CD4-positive, alpha-beta T cell (primary cell): ENCODE results near the gene IL22RA1. TPM values are rescaled to one million over a fixed set of nuclear protein-coding genes. Genes with fewer than 3 reads are reported as not detected.

Experiments
- ATAC-seq: fragments of 200-7000 bp; cut with Tn5 transposase; one replicate; pipeline ENCODE4 v1.10.0; 2022; ENCODE audit warnings: mild to moderate bottlenecking; ENCODE audit not compliant: poor library complexity
- CTCF ChIA-PET: fragments of 350-600 bp; sonication (Branson Sonifier 250); formaldehyde crosslinking; loops from one replicate; lab custom pipeline; 2021; ENCODE audit warnings: antibody characterized with exemption, inconsistent platforms; lab: Charles Lee
- POLR2A ChIA-PET: fragments of 350-600 bp; sonication (Branson Sonifier 250); formaldehyde crosslinking; loops from one replicate; lab custom pipeline; 2021; ENCODE audit warnings: antibody characterized with exemption, inconsistent platforms; lab: Charles Lee
- DNase-seq, 14 experiments: peaks; one replicate each; pipeline ENCODE4 v3.0.0-alpha.2; 2013 to 2020; ENCODE audit warnings: mixed read lengths in 2 of 14
- H3K27ac ChIP-seq, 2 donors: one replicate each; pipeline versions ENCODE4 v1.5.1 to v1.7.0; 2013; ENCODE audit warnings: low read length in 2 of 2, low read depth in 1 of 2, mild to moderate bottlenecking in 1 of 2
- H3K27me3 ChIP-seq, 2 experiments: 1 replicate in 1 of 2; 2 replicates in 1 of 2; pipeline versions ENCODE4 v1.6.1 to v1.7.0; 2013; ENCODE audit warnings: low read length in 2 of 2, control low read depth in 1 of 2, mild to moderate bottlenecking in 1 of 2, moderate library complexity in 1 of 2; ENCODE audit not compliant: insufficient read depth in 2 of 2, control insufficient read depth in 1 of 2
- H3K36me3 ChIP-seq: one replicate; pipeline ENCODE4 v1.6.1; 2013; ENCODE audit warnings: low read length, control low read depth; ENCODE audit not compliant: insufficient read depth
- H3K4me1 ChIP-seq: one replicate; pipeline ENCODE4 v1.6.1; 2013; ENCODE audit warnings: low read length, control low read depth; ENCODE audit not compliant: insufficient read depth
- H3K4me3 ChIP-seq: one replicate; pipeline ENCODE4 v1.5.1; 2013; ENCODE audit warnings: mild to moderate bottlenecking, low read length, moderate library complexity
- H3K9me3 ChIP-seq, 2 experiments: 1 replicate in 1 of 2; 2 replicates in 1 of 2; pipeline versions ENCODE4 v1.6.1 to v1.7.0; 2013; ENCODE audit warnings: low read length in 2 of 2, mild to moderate bottlenecking in 2 of 2, control low read depth in 1 of 2, moderate library complexity in 1 of 2; ENCODE audit not compliant: control insufficient read depth in 1 of 2, insufficient read depth in 1 of 2
- H3K27ac Mint-ChIP-seq: one replicate; pipeline ENCODE4 v1.8.0; 2020; ENCODE audit warnings: mixed read lengths
- H3K27me3 Mint-ChIP-seq: one replicate; pipeline ENCODE4 v1.8.0; 2021; ENCODE audit warnings: mixed read lengths
- H3K36me3 Mint-ChIP-seq: one replicate; pipeline ENCODE4 v1.8.0; 2021; ENCODE audit warnings: low read depth, mixed read lengths
- H3K4me1 Mint-ChIP-seq: one replicate; pipeline ENCODE4 v1.8.0; 2021; ENCODE audit warnings: low read depth, mixed read lengths
- H3K4me3 Mint-ChIP-seq: one replicate; pipeline ENCODE4 v1.8.0; 2020; ENCODE audit warnings: mild to moderate bottlenecking, mixed read lengths
- H3K9me3 Mint-ChIP-seq: one replicate; pipeline ENCODE4 v1.8.0; 2020; ENCODE audit warnings: mixed read lengths
- intact Hi-C, 2 experiments: fragments of 100-400 bp; cut with DNase I in 1 of 2; cut with micrococcal nuclease in 1 of 2; formaldehyde crosslinking; loops; one replicate each; pipeline versions ENCODE4 v1.15.1 to v1.9.0; 2023 to 2025; cut with DNase I, micrococcal nuclease
- total RNA-seq, 174 experiments: library from RNA in 2 of 174; stranded (reverse) in 2 of 174; gene quantifications; one replicate each; pipeline ENCODE4 v1.2.3 and lab custom pipeline; 2021 to 2026
- TF ChIP-seq, protein P1 (sequence below): fragments of 200-600 bp; IDR thresholded peaks from one replicate; pipeline ENCODE4 v1.8.0; 2022; ENCODE audit warnings: antibody characterized with exemption, mild to moderate bottlenecking

IL22RA1 gene
- total RNA-seq, 2 experiments from 2014 or later = not detected

- no peaks in the 10 kb centered on the region for H3K36me3 Mint-ChIP-seq
- POLR2A ChIA-PET = no interaction called here
Observed at GRCh38 chr1:24178407-24178806, 35.5 kb upstream of the IL22RA1 start.

GRCh38 chr1:24177161-24177560, 34.2 kb upstream of the IL22RA1 start:
- ATAC-seq = no peak
- no peak overlapping the region for H3K4me3 ChIP-seq
- no peaks in the 10 kb centered on the region for H3K27me3 Mint-ChIP-seq

More at GRCh38 chr1:24178407-24178806, 35.5 kb upstream of the IL22RA1 start:
- no peak for ATAC-seq
- no peak overlapping the region for H3K27ac Mint-ChIP-seq
- intact Hi-C loops = no loop called here
- H3K27ac ChIP-seq = no peak overlapping the region
- H3K4me3 ChIP-seq = no peak overlapping the region
- H3K27me3 ChIP-seq = no peaks in the 10 kb centered on the region
- H3K9me3 ChIP-seq = no peaks in the 10 kb centered on the region
- no peaks in the 10 kb centered on the region for H3K4me1 ChIP-seq
- CTCF ChIA-PET = interaction anchor here (1.1 kb wide), 1 partner anchor 24 kb away, joined by 3 read pairs; no protein-coding TSS in a partner anchor
- no peaks in the 10 kb centered on the region for H3K9me3 Mint-ChIP-seq
- H3K4me1 Mint-ChIP-seq = no peaks in the 10 kb centered on the region
- no peak for DNase-seq
- TF ChIP-seq, protein P1, sequence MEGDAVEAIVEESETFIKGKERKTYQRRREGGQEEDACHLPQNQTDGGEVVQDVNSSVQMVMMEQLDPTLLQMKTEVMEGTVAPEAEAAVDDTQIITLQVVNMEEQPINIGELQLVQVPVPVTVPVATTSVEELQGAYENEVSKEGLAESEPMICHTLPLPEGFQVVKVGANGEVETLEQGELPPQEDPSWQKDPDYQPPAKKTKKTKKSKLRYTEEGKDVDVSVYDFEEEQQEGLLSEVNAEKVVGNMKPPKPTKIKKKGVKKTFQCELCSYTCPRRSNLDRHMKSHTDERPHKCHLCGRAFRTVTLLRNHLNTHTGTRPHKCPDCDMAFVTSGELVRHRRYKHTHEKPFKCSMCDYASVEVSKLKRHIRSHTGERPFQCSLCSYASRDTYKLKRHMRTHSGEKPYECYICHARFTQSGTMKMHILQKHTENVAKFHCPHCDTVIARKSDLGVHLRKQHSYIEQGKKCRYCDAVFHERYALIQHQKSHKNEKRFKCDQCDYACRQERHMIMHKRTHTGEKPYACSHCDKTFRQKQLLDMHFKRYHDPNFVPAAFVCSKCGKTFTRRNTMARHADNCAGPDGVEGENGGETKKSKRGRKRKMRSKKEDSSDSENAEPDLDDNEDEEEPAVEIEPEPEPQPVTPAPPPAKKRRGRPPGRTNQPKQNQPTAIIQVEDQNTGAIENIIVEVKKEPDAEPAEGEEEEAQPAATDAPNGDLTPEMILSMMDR = no peak
- peaks cover 3% of the 10 kb centered on the region for H3K36me3 ChIP-seq
- H3K27me3 Mint-ChIP-seq = no peaks in the 10 kb centered on the region
- H3K4me3 Mint-ChIP-seq = no peak overlapping the region

DNA sequence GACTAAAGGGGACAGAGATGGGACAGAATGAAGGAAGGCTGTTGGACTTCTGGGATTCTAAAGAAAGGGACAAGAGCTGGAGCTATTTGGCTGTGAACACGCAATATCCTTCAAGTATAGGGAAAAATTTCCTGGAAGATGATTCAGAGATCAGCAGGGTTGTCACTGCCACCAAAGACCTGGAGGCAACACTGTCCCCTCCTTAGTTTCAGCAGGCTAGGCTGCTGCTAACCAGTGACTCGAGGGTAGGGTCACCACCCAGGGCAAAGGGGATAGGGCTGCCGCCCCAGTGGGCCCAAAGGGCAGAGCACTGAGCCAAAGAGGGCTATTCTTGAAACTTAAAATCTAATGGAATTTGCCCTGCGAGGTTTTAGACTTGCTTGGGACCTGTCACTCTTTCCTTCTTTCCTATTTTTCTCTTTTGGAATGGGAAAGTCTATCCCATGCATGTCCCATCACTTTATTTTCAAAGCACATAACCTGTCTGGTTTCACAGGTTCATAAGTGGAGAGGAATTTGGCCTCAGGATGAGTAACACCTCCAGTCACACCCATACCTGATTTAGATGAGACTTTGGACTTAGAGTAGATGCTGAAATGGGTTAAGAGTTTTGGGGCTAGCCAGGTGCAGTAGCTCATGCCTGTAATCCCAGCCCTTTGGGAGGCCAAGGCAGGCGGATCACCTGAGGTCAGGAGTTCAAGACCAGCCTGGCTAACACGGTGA, 32.3 kb upstream of the IL22RA1 start:
- intact Hi-C loops = no loop called here
- H3K27me3 Mint-ChIP-seq = no peaks in the 10 kb centered on the region

More at GRCh38 chr1:24177161-24177560, 34.2 kb upstream of the IL22RA1 start:
- no peak for DNase-seq
- Mint-ChIP-seq H3K4me1 (no peaks in the 10 kb centered on the region), H3K9me3 (no peaks in the 10 kb centered on the region), H3K4me3 (no peak overlapping the region), H3K36me3 (no peaks in the 10 kb centered on the region), H3K27ac (no peak overlapping the region)
- CTCF ChIA-PET = no interaction called here
- TF ChIP-seq, protein P1 = no peak
- intact Hi-C loops = no loop called here
- Histone ChIP-seq H3K4me1 (no peaks in the 10 kb centered on the region), H3K27ac (no peak overlapping the region), H3K36me3 (peaks cover 6% of the 10 kb centered on the region), H3K9me3 (no peaks in the 10 kb centered on the region), H3K27me3 (no peaks in the 10 kb centered on the region)
- POLR2A ChIA-PET = no interaction called here

More for the DNA sequence above, 32.3 kb upstream of the IL22RA1 start:
- Histone ChIP-seq H3K36me3 (peaks cover 6% of the 10 kb centered on the region), H3K27ac (no peak overlapping the region), H3K27me3 (no peaks in the 10 kb centered on the region), H3K4me1 (no peaks in the 10 kb centered on the region), H3K4me3 (no peak overlapping the region), H3K9me3 (no peaks in the 10 kb centered on the region)
- Mint-ChIP-seq H3K9me3 (no peaks in the 10 kb centered on the region), H3K4me3 (no peak overlapping the region), H3K36me3 (peaks cover 5% of the 10 kb centered on the region), H3K4me1 (no peaks in the 10 kb centered on the region), H3K27ac (no peak overlapping the region)
- no peak for ATAC-seq
- ChIA-PET POLR2A (no interaction called here), CTCF (no interaction called here)
- DNase-seq = no peak
- TF ChIP-seq, protein P1 = no peak
